HepG2 (cell line): ENCODE results near the gene KCNQ1OT1. TPM values are rescaled to one million over a fixed set of nuclear protein-coding genes. Genes with fewer than 3 reads are reported as not detected.
A peak's percentile ranks its signal among the peaks of the same experiment; 100 is the strongest.

Source experiments
- BATF2 ChIP-seq: sonication (generic); formaldehyde crosslinking; IDR thresholded peaks from 2 replicates; pipeline ENCODE4 v1.8.0; 2022; ENCODE audit warnings: mild to moderate bottlenecking, missing genetic modification reagents, moderate library complexity
- CENPX ChIP-seq: sonication (generic); formaldehyde crosslinking; IDR thresholded peaks from 2 replicates; pipeline ENCODE4 v1.9.0; 2021; ENCODE audit warnings: mild to moderate bottlenecking, missing genetic modification reagents, moderate library complexity
- DNMT3B ChIP-seq: conservative IDR thresholded peaks from 2 replicates; pipeline ENCODE4 v1.6.1; 2016; ENCODE audit warnings: missing biosample characterization, control low read depth
- EED ChIP-seq: sonication (generic); formaldehyde crosslinking; IDR thresholded peaks from 2 replicates; pipeline ENCODE4 v1.5.0; 2020; ENCODE audit warnings: mild to moderate bottlenecking, missing genetic modification reagents
- KDM3A ChIP-seq: IDR thresholded peaks from 2 replicates; pipeline ENCODE4 v1.6.1; 2018; ENCODE audit warnings: low read depth, missing compliant biosample characterization
- MED8 ChIP-seq: sonication (generic); formaldehyde crosslinking; IDR thresholded peaks from 2 replicates; pipeline ENCODE4 v1.8.1; 2023; ENCODE audit warnings: mild to moderate bottlenecking, missing genetic modification reagents; ENCODE audit not compliant: insufficient replicate concordance
- MLX ChIP-seq: IDR thresholded peaks from 2 replicates; pipeline ENCODE4 v1.6.1; 2016
- NFKB2 ChIP-seq: sonication (generic); formaldehyde crosslinking; IDR thresholded peaks from 2 replicates; pipeline ENCODE4 v1.4.0; 2020; ENCODE audit warnings: missing genetic modification reagents, borderline replicate concordance
- RERE ChIP-seq: IDR thresholded peaks from 2 replicates; pipeline ENCODE4 v1.6.1; 2016; ENCODE audit warnings: low read depth, missing genetic modification reagents, missing compliant biosample characterization
- SNRNP70 ChIP-seq: fragments of 200-400 bp; formaldehyde crosslinking; IDR thresholded peaks from 2 replicates; pipeline ENCODE4 v1.6.1; 2017; ENCODE audit warnings: mild to moderate bottlenecking, low read depth, low read length, moderate library complexity
- SRSF4 ChIP-seq: fragments of 200-400 bp; formaldehyde crosslinking; IDR thresholded peaks from one replicate; pipeline ENCODE4 v1.6.1; 2018; ENCODE audit warnings: mild to moderate bottlenecking, low read depth, low read length, moderate library complexity; ENCODE audit not compliant: poor library complexity, severe bottlenecking
- TGIF2 ChIP-seq: IDR thresholded peaks from 2 replicates; pipeline ENCODE4 v1.6.1; 2016; ENCODE audit warnings: control low read depth, missing compliant biosample characterization
- ZKSCAN5 ChIP-seq: sonication (generic); formaldehyde crosslinking; IDR thresholded peaks from 2 replicates; pipeline ENCODE4 v1.5.1; 2020; ENCODE audit warnings: mild to moderate bottlenecking, missing genetic modification reagents
- ZNF570 ChIP-seq: sonication (generic); formaldehyde crosslinking; IDR thresholded peaks from 2 replicates; pipeline ENCODE4 v1.4.0; 2020; ENCODE audit warnings: mild to moderate bottlenecking, missing genetic modification reagents, borderline replicate concordance
- ZNF597 ChIP-seq: sonication (generic); formaldehyde crosslinking; IDR thresholded peaks from 2 replicates; pipeline ENCODE4 v1.5.0; 2020; ENCODE audit warnings: missing genetic modification reagents
- ZNF891 ChIP-seq: sonication (generic); formaldehyde crosslinking; IDR thresholded peaks from 2 replicates; pipeline ENCODE4 v1.5.0; 2020; ENCODE audit warnings: mild to moderate bottlenecking, missing genetic modification reagents
- polyA plus RNA-seq, 8 experiments: library from polyadenylated mRNA; depleted of rRNA in 3 of 8; stranded (reverse) in 7 of 8; unstranded in 1 of 8; fragments of >200 nt; fragmentation: Illumina TruSeq in 4 of 8; extraction: Trizol in 4 of 8; gene quantifications; 2 replicates each; pipeline versions ENCODE4 v1.2.1 to v1.2.3, GENCODE V29; 2011 to 2016; ENCODE audit warnings: low read depth in 4 of 8, missing spikeins in 1 of 8, mixed read lengths in 1 of 8; ENCODE audit not compliant: insufficient read depth in 1 of 8
- total RNA-seq, 5 experiments: library from RNA; depleted of rRNA; stranded (reverse); fragments of >200 nt; fragmentation: Illumina TruSeq; extraction: Trizol; gene quantifications; 2 replicates each; pipeline ENCODE4 v1.2.3, GENCODE V29; 2016; ENCODE audit warnings: low read depth in 1 of 5
- TF ChIP-seq, protein P1 (sequence below): sonication (generic); formaldehyde crosslinking; IDR thresholded peaks from 2 replicates; pipeline ENCODE4 v1.4.0; 2020; ENCODE audit warnings: missing genetic modification reagents, mild to moderate bottlenecking, borderline replicate concordance

The KCNQ1OT1 gene
- total and polyA plus RNA-seq, 2 of the 13 experiments (the other 11 are each of a cell fraction or from before 2014, with no cell fraction given): 1.3 to 18.9 TPM

DNA sequence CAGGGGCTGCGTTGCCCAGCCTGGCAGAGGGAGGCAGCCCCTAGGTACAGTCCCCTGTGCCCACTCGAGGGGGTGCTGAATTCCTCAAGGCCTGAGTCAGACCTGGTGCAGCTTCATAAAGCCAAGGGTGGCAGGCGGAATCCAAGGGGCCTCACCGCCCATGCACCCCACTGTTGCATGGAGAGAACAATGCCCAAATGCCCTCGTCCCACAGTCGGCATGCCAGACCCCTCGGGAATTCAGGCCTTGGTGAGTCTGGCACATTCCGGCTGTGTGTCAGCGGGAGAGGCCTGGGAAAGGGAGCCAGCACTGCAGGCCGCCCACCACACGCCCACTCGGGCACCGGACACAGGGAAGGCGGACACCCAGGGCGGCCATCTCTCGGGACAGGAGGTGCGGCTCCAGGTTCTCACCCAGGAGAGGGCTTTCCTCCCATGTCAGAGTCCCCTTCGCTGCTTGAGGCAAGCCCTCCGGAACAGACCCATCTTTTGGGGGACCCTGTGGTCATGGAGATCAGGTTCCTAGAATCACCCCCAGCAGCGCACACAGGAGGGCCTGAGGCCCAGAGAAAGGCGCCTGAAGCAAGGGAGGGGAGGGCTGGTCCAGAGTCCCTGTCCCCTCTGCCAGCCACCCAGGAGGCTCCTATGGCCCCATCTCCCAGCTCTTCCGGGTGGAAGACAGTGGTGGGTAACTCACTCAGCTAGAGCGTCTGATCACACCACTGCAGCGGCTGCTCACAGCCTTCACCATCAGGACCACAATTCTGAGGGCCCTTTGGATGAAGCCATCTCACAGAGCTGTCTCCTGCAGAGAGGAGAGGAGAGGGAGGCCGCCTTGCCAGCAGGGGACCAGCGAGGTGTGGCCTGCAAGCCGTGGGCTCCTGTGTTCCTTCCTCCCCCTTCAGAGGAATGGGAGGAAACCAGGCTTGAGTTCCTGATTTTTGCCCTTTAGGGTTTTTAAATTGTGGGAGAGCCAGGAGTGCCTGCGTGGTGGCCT, 31.6 kb upstream of the KCNQ1OT1 start (continued):
- TF ChIP-seq, protein P1, sequence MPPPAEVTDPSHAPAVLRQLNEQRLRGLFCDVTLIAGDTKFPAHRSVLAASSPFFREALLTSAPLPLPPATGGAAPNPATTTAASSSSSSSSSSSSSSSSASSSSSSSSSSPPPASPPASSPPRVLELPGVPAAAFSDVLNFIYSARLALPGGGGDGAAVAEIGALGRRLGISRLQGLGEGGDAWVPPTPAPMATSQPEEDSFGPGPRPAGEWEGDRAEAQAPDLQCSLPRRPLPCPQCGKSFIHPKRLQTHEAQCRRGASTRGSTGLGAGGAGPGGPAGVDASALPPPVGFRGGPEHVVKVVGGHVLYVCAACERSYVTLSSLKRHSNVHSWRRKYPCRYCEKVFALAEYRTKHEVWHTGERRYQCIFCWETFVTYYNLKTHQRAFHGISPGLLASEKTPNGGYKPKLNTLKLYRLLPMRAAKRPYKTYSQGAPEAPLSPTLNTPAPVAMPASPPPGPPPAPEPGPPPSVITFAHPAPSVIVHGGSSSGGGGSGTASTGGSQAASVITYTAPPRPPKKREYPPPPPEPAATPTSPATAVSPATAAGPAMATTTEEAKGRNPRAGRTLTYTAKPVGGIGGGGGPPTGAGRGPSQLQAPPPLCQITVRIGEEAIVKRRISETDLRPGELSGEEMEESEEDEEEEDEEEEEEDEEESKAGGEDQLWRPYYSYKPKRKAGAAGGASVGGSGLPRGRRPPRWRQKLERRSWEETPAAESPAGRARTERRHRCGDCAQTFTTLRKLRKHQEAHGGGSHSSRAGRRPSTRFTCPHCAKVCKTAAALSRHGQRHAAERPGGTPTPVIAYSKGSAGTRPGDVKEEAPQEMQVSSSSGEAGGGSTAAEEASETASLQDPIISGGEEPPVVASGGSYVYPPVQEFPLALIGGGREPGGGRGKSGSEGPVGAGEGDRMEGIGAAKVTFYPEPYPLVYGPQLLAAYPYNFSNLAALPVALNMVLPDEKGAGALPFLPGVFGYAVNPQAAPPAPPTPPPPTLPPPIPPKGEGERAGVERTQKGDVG: no peak
- TF ChIP-seq MED8 (peak; percentile 0), ZNF570 (CRISPR knock-in tag) (0 out of 2 replicates have a peak, but pooled peaks have one; percentile 33), BATF2 (CRISPR knock-in tag) (no peak), SRSF4 (no peak), DNMT3B (0 out of 2 replicates have a peak, but pooled peaks have one; percentile 46), CENPX (CRISPR knock-in tag) (no peak), MLX (CRISPR knock-in tag) (no peak), NFKB2 (CRISPR knock-in tag) (peak; percentile 50; the same call in 1 of the 2 replicates), RERE (CRISPR knock-in tag) (no peak), ZNF597 (CRISPR knock-in tag) (no peak), EED (CRISPR knock-in tag) (no peak), ZNF891 (no peak), ZKSCAN5 (CRISPR knock-in tag) (no peak), TGIF2 (CRISPR knock-in tag) (peak; percentile 5; the same call in 1 of the 2 replicates), SNRNP70 (no peak), KDM3A (CRISPR knock-in tag) (no peak)
